ENCODE measurements around the gene ODF2L.

The ODF2L gene

GRCh38 chr1:86377341-86377740 lies 18.8 kb downstream of the ODF2L start:
- no peaks in the 10 kb centered on the region for H3K4me1 ChIP-seq
- no peaks in the 10 kb centered on the region for H3K36me3 ChIP-seq
- H3K4me3 ChIP-seq, result no peak overlapping the region
- intact Hi-C loops (cut with DNase I; ENCODE audit: low total_unique reads), result loop anchor here (10.0 kb wide), 1 partner anchor 127 kb away; no protein-coding TSS in a partner anchor
- H3K9me3 ChIP-seq, result no peaks in the 10 kb centered on the region
- H3K27me3 ChIP-seq, result no peaks in the 10 kb centered on the region
- no peak for TF ChIP-seq CTCF (IDR thresholded peaks at IDR 0.05)
- H3K27ac ChIP-seq, result no peak overlapping the region
- DNase-seq, result no peak

- no peak for DNase-seq
- intact Hi-C loops (cut with DNase I; ENCODE audit: low total_unique reads), result loop anchor here (10.0 kb wide), 1 partner anchor 129 kb away; no protein-coding TSS in a partner anchor
- Histone ChIP-seq H3K9me3 (no peaks in the 10 kb centered on the region), H3K4me3 (no peak overlapping the region), H3K4me1 (no peaks in the 10 kb centered on the region), H3K27ac (no peak overlapping the region), H3K36me3 (no peaks in the 10 kb centered on the region), H3K27me3 (no peaks in the 10 kb centered on the region)
- TF ChIP-seq CTCF (IDR thresholded peaks at IDR 0.05), result no peak
Observed at GRCh38 chr1:86375688-86376087, 20.4 kb downstream of the ODF2L start.

- intact Hi-C loops (cut with DNase I; ENCODE audit: low total_unique reads), result loop anchor here (10.0 kb wide), 1 partner anchor 134 kb away; no protein-coding TSS in a partner anchor
- no peak for DNase-seq
- Histone ChIP-seq H3K36me3 (no peaks in the 10 kb centered on the region), H3K27me3 (no peaks in the 10 kb centered on the region), H3K4me3 (no peak overlapping the region), H3K4me1 (no peaks in the 10 kb centered on the region), H3K9me3 (no peaks in the 10 kb centered on the region), H3K27ac (no peak overlapping the region)
- TF ChIP-seq CTCF (IDR thresholded peaks at IDR 0.05), result no peak
Observed at GRCh38 chr1:86370601-86371022, 25.5 kb downstream of the ODF2L start.

- Histone ChIP-seq H3K4me3 (no peak overlapping the region), H3K4me1 (no peaks in the 10 kb centered on the region), H3K9me3 (no peaks in the 10 kb centered on the region), H3K27ac (no peak overlapping the region), H3K36me3 (peaks cover 0 to 8% (median 0%) of the 10 kb centered on the region in 3 donors), H3K27me3 (no peaks in the 10 kb centered on the region)
- TF ChIP-seq CTCF (IDR thresholded peaks at IDR 0.05), result no peak
- intact Hi-C loops (cut with DNase I; ENCODE audit: low total_unique reads), result no loop called here
- DNase-seq, result no peak
Observed at GRCh38 chr1:86365896-86366295, 30.2 kb downstream of the ODF2L start.

GRCh38 chr1:86362807-86363206 lies 33.3 kb downstream of the ODF2L start:
- H3K27ac ChIP-seq, result no peak overlapping the region
- no peaks in the 10 kb centered on the region for H3K9me3 ChIP-seq
- no peak for DNase-seq
- intact Hi-C loops (cut with DNase I; ENCODE audit: low total_unique reads), result no loop called here
- H3K36me3 ChIP-seq, result peaks cover 0 to 8% (median 0%) of the 10 kb centered on the region in 3 donors
- no peaks in the 10 kb centered on the region for H3K4me1 ChIP-seq
- no peaks in the 10 kb centered on the region for H3K27me3 ChIP-seq
- H3K4me3 ChIP-seq, result no peak overlapping the region
- no peak for TF ChIP-seq CTCF (IDR thresholded peaks at IDR 0.05)

- Histone ChIP-seq H3K27me3 (no peaks in the 10 kb centered on the region), H3K27ac (no peak overlapping the region), H3K4me1 (no peaks in the 10 kb centered on the region), H3K9me3 (no peaks in the 10 kb centered on the region), H3K36me3 (peaks cover 9 to 32% (median 16%) of the 10 kb centered on the region in 3 donors), H3K4me3 (no peak overlapping the region)
- no peak for TF ChIP-seq CTCF (IDR thresholded peaks at IDR 0.05)
- DNase-seq, result no peak
- intact Hi-C loops (cut with DNase I; ENCODE audit: low total_unique reads), result no loop called here
Observed at GRCh38 chr1:86357796-86358195, 38.3 kb downstream of the ODF2L start.
